ENCODE data around the gene NISCH. TPM values are rescaled to one million over a fixed set of nuclear protein-coding genes. Genes with fewer than 3 reads are reported as not detected.

NISCH gene
- total and polyA plus RNA-seq, 2 donors (not counting 1 experiment from before 2014, with no cell fraction given): 31.1 to 69.9 TPM

DNA sequence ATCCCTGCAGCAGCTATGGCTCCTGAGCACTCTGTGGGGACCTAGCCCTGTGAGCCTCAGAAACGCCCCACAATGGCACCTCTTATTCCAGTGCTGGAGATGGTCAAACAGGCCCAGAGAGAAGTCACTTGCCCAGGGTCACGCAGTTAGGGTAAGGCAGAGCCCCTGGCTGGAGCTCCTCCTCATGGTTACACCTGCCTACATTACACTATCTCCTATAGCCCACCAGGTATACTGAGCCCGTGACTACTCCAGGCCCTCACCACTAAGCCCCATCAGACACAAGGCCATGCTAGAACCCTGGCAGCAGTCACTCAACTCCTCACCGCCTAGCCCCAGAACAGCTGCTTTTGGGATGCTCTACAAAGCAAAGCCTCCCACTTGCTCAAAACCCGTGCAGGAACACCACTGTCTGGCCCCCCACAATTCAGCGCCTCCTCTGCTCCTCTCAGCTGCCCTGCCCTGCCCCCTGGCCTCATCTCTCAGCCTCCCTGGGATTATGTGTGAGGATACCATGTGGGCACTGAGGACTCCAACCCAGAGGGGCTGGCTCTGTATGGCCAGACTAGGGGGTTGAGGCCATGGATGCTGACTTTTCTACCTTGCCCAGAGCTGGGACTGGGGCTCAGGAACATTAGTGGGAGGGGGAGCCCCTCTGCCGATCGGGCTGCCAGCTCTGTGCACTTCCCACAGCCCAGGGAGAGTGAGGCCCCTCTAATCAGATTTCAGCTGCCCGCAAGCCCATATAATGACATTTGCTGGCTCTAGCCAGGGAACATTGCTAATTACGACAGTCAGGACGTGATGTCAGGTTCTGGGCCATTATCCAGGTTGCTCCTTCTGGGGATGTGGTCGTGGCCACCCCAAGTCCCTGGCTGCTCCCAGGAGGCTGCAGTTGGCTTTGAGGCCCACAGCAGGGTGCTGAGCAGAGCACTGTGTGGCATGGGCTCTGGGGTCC, 74.3 kb downstream of the NISCH start:
- H3K27me3 ChIP-seq (ENCODE audit: control insufficient read depth, insufficient read depth, low read length): no peaks in the 10 kb centered on the region
- no peaks in the 10 kb centered on the region for H4K20me1 ChIP-seq (ENCODE audit: control insufficient read depth, extremely low read depth, insufficient read depth, low read length)
- H3K4me1 ChIP-seq (ENCODE audit: control insufficient read depth, extremely low read depth, insufficient read depth, low read length): peaks cover 30% of the 10 kb centered on the region
- H3K4me2 ChIP-seq (ENCODE audit: extremely low read depth, insufficient read depth, low read length): peak overlapping the region; percentile 8
- H3K27ac ChIP-seq (ENCODE audit: insufficient read depth, low read length): peak overlapping the region; percentile 28
- no peak for TF ChIP-seq EZH2 (IDR thresholded peaks at IDR 0.05; ENCODE audit: low read length, missing control alignments)
- TF ChIP-seq, protein P1, sequence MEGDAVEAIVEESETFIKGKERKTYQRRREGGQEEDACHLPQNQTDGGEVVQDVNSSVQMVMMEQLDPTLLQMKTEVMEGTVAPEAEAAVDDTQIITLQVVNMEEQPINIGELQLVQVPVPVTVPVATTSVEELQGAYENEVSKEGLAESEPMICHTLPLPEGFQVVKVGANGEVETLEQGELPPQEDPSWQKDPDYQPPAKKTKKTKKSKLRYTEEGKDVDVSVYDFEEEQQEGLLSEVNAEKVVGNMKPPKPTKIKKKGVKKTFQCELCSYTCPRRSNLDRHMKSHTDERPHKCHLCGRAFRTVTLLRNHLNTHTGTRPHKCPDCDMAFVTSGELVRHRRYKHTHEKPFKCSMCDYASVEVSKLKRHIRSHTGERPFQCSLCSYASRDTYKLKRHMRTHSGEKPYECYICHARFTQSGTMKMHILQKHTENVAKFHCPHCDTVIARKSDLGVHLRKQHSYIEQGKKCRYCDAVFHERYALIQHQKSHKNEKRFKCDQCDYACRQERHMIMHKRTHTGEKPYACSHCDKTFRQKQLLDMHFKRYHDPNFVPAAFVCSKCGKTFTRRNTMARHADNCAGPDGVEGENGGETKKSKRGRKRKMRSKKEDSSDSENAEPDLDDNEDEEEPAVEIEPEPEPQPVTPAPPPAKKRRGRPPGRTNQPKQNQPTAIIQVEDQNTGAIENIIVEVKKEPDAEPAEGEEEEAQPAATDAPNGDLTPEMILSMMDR (conservative IDR thresholded peaks at IDR 0.05 in 1 of 2, IDR thresholded peaks at IDR 0.05 in 1 of 2; ENCODE audit: low read depth in 1 of 2, low read length in 2 of 2): no peak
- H3K79me2 ChIP-seq (ENCODE audit: control insufficient read depth, insufficient read depth, low read length): peaks cover 25% of the 10 kb centered on the region
- no peak overlapping the region for H3K4me3 ChIP-seq (replicated peaks in 1 of 4; ENCODE audit: control extremely low read depth in 1 of 4, insufficient read depth in 1 of 4, low read depth in 3 of 4, low read length in 4 of 4)
- no peak overlapping the region for H2AFZ ChIP-seq (ENCODE audit: low read length)
- H3K9me3 ChIP-seq (ENCODE audit: control insufficient read depth, insufficient read depth, low read depth, low read length): no peaks in the 10 kb centered on the region
- H3K9ac ChIP-seq (ENCODE audit: insufficient read depth, low read length): no peak overlapping the region
- DNase-seq (ENCODE audit: low read depth in 2 of 2): peak; percentile 56 to 89
- peaks cover 18% of the 10 kb centered on the region for H3K36me3 ChIP-seq (ENCODE audit: control insufficient read depth, insufficient read depth, low read length)

DNA sequence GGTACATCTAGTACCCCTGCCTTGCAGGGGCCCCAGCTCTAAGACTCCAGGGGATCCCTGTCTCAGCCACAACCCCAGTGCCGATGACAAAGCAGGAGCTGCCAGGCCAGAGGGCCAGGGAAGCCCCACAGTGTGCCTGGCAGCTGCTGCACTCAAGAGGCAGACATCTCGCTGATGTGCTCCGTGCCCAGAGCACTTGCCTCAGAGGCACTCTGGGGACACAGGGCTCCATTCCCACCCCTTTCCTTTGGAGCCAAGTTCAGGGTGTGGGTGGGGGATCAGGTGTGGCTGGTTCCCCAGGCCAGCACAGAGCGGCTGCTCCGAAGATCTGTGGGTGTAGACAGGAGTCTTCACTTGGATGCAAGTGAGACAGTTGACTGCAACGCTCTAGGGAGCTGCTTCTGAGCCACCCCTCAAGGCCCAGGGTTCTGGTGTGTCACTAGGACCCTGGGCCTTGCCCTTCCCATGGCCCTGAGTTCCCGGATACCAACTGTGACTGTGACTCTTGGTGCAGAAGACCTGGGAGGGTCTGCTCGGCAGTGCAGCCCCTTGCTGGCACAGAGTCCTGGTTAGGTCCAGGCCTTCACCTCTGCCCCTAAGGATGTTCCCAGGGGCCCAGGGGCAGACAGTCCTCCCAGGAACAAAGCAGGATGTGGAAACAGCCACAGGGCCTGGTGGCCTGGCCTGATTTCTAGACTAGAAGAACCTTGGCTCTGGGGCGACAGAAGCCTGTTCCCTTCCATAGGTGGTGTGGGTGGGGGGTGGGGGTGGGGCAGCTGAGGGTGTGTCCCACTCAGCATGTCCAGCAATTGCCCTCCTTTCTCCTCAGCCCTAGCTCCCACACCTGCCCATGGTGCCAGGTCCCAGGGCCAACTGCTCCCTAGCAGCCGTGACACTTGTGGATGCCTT, 75.8 kb downstream of the NISCH start:
- TF ChIP-seq, protein P1 (conservative IDR thresholded peaks at IDR 0.05 in 1 of 2, IDR thresholded peaks at IDR 0.05 in 1 of 2; ENCODE audit: low read depth in 1 of 2, low read length in 2 of 2): no peak
- TF ChIP-seq EZH2 (IDR thresholded peaks at IDR 0.05; ENCODE audit: low read length, missing control alignments): no peak
- Histone ChIP-seq H3K79me2 (ENCODE audit: control insufficient read depth, insufficient read depth, low read length) (peaks cover 25% of the 10 kb centered on the region), H2AFZ (ENCODE audit: low read length) (no peak overlapping the region), H3K27me3 (ENCODE audit: control insufficient read depth, insufficient read depth, low read length) (no peaks in the 10 kb centered on the region), H3K4me3 (replicated peaks in 1 of 4; ENCODE audit: control extremely low read depth in 1 of 4, insufficient read depth in 1 of 4, low read depth in 3 of 4, low read length in 4 of 4) (no peak overlapping the region), H3K27ac (ENCODE audit: insufficient read depth, low read length) (no peak overlapping the region), H3K9ac (ENCODE audit: insufficient read depth, low read length) (no peak overlapping the region), H3K36me3 (ENCODE audit: control insufficient read depth, insufficient read depth, low read length) (peaks cover 14% of the 10 kb centered on the region), H4K20me1 (ENCODE audit: control insufficient read depth, extremely low read depth, insufficient read depth, low read length) (no peaks in the 10 kb centered on the region), H3K9me3 (ENCODE audit: control insufficient read depth, insufficient read depth, low read depth, low read length) (no peaks in the 10 kb centered on the region), H3K4me1 (ENCODE audit: control insufficient read depth, extremely low read depth, insufficient read depth, low read length) (peaks cover 26% of the 10 kb centered on the region), H3K4me2 (ENCODE audit: extremely low read depth, insufficient read depth, low read length) (no peak overlapping the region)
- no peak for DNase-seq (ENCODE audit: low read depth in 2 of 2)
